Measurements from ENCODE around the gene RMND5A.

Gene RMND5A

DNA sequence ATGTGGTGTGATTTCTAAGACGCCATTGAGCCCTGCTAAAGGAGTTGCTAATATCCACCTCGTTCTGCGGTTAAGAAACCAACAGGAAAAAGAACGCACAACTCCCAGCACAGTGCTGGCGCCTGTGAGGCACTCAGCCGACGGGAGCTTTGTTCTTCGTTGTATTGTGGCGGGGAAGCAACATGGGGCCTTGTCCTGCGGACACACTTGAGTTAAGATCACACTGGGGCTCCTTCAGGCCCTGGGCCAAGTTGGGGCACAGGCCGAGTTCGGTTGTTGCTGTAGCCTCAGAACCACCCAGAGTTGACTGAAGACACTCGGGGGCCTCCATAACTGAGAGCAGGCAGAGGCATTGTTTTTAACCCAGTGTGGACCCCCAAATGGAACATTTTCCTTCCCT, 101.2 kb downstream of the RMND5A start:
- Histone ChIP-seq H3K4me1 (ENCODE audit: control insufficient read depth, insufficient read depth, low read length) (no peaks in the 10 kb centered on the region), H3K4me3 (ENCODE audit: low read depth, low read length) (no peak overlapping the region), H3K36me3 (ENCODE audit: control insufficient read depth in 2 of 2, insufficient read depth in 1 of 2, low read length in 2 of 2) (no peaks in the 10 kb centered on the region), H3K27ac (ENCODE audit: extremely low read depth, low read depth, low read length) (no peak overlapping the region), H3K9me3 (ENCODE audit: control insufficient read depth, insufficient read depth, low read depth, low read length) (no peaks in the 10 kb centered on the region)
- no peak for TF ChIP-seq ZNF292 (tag by site-specific recombination; IDR thresholded peaks at IDR 0.05; ENCODE audit: borderline replicate concordance, low read depth)
- TF ChIP-seq ZNF548 (tag by site-specific recombination; IDR thresholded peaks at IDR 0.05), result no peak
- TF ChIP-seq ZNF776 (tag by site-specific recombination; IDR thresholded peaks at IDR 0.05; ENCODE audit: borderline replicate concordance), result no peak
- TF ChIP-seq WT1 (tag by site-specific recombination; IDR thresholded peaks at IDR 0.05), result no peak
- ChIA-PET POLR2A (no interaction called here), CTCF (no interaction called here)

DNA sequence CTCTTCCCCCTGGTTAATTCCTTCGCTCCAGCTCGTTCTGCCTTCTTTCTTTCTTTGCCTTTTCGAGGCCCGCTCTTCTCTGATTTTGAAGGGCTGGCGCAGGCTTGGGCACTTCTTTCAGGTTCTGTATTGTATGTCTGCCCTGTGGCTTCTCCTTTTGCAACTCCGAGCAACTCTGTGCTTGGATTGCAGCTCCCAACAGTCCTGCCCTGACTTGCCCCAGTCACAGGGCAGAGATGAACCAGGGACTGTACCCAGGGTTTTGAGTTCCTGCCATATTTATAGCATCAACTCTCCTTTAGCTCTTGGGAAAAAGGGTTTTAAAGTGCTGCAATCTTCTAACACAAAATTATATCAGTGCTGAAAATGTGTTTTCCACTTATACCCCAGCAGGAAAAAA, 101.8 kb downstream of the RMND5A start:
- H3K4me1 ChIP-seq (ENCODE audit: control insufficient read depth, insufficient read depth, low read length), result no peaks in the 10 kb centered on the region
- H3K36me3 ChIP-seq (ENCODE audit: control insufficient read depth in 2 of 2, insufficient read depth in 1 of 2, low read length in 2 of 2), result no peaks in the 10 kb centered on the region
- no peak overlapping the region for H3K4me3 ChIP-seq (ENCODE audit: low read depth, low read length)
- TF ChIP-seq KLF8 (tag by site-specific recombination; IDR thresholded peaks at IDR 0.05) (no peak), FEZF1 (tag by site-specific recombination; IDR thresholded peaks at IDR 0.05) (no peak), ZNF404 (tag by site-specific recombination; IDR thresholded peaks at IDR 0.05) (no peak), ZNF621 (tag by site-specific recombination; IDR thresholded peaks at IDR 0.05) (no peak), ZNF146 (tag by site-specific recombination; IDR thresholded peaks at IDR 0.05) (no peak), ZNF530 (tag by site-specific recombination; IDR thresholded peaks at IDR 0.05; ENCODE audit: low read depth) (no peak), ZNF266 (tag by site-specific recombination; IDR thresholded peaks at IDR 0.05; ENCODE audit: low read depth) (no peak), ZNF776 (tag by site-specific recombination; IDR thresholded peaks at IDR 0.05; ENCODE audit: borderline replicate concordance) (no peak)
- TF ChIP-seq, protein P1, sequence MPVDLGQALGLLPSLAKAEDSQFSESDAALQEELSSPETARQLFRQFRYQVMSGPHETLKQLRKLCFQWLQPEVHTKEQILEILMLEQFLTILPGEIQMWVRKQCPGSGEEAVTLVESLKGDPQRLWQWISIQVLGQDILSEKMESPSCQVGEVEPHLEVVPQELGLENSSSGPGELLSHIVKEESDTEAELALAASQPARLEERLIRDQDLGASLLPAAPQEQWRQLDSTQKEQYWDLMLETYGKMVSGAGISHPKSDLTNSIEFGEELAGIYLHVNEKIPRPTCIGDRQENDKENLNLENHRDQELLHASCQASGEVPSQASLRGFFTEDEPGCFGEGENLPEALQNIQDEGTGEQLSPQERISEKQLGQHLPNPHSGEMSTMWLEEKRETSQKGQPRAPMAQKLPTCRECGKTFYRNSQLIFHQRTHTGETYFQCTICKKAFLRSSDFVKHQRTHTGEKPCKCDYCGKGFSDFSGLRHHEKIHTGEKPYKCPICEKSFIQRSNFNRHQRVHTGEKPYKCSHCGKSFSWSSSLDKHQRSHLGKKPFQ (tag by site-specific recombination; IDR thresholded peaks at IDR 0.05), result no peak
- TF ChIP-seq, protein P2, sequence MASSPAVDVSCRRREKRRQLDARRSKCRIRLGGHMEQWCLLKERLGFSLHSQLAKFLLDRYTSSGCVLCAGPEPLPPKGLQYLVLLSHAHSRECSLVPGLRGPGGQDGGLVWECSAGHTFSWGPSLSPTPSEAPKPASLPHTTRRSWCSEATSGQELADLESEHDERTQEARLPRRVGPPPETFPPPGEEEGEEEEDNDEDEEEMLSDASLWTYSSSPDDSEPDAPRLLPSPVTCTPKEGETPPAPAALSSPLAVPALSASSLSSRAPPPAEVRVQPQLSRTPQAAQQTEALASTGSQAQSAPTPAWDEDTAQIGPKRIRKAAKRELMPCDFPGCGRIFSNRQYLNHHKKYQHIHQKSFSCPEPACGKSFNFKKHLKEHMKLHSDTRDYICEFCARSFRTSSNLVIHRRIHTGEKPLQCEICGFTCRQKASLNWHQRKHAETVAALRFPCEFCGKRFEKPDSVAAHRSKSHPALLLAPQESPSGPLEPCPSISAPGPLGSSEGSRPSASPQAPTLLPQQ (tag by site-specific recombination; IDR thresholded peaks at IDR 0.05), result no peak
- TF ChIP-seq, protein P3, sequence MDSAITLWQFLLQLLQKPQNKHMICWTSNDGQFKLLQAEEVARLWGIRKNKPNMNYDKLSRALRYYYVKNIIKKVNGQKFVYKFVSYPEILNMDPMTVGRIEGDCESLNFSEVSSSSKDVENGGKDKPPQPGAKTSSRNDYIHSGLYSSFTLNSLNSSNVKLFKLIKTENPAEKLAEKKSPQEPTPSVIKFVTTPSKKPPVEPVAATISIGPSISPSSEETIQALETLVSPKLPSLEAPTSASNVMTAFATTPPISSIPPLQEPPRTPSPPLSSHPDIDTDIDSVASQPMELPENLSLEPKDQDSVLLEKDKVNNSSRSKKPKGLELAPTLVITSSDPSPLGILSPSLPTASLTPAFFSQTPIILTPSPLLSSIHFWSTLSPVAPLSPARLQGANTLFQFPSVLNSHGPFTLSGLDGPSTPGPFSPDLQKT (IDR thresholded peaks at IDR 0.05; ENCODE audit: borderline replicate concordance, low read depth, low read length), result no peak
- TF ChIP-seq, protein P4, sequence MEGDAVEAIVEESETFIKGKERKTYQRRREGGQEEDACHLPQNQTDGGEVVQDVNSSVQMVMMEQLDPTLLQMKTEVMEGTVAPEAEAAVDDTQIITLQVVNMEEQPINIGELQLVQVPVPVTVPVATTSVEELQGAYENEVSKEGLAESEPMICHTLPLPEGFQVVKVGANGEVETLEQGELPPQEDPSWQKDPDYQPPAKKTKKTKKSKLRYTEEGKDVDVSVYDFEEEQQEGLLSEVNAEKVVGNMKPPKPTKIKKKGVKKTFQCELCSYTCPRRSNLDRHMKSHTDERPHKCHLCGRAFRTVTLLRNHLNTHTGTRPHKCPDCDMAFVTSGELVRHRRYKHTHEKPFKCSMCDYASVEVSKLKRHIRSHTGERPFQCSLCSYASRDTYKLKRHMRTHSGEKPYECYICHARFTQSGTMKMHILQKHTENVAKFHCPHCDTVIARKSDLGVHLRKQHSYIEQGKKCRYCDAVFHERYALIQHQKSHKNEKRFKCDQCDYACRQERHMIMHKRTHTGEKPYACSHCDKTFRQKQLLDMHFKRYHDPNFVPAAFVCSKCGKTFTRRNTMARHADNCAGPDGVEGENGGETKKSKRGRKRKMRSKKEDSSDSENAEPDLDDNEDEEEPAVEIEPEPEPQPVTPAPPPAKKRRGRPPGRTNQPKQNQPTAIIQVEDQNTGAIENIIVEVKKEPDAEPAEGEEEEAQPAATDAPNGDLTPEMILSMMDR (tag by site-specific recombination; IDR thresholded peaks at IDR 0.05), result no peak
- TF ChIP-seq, protein P5, sequence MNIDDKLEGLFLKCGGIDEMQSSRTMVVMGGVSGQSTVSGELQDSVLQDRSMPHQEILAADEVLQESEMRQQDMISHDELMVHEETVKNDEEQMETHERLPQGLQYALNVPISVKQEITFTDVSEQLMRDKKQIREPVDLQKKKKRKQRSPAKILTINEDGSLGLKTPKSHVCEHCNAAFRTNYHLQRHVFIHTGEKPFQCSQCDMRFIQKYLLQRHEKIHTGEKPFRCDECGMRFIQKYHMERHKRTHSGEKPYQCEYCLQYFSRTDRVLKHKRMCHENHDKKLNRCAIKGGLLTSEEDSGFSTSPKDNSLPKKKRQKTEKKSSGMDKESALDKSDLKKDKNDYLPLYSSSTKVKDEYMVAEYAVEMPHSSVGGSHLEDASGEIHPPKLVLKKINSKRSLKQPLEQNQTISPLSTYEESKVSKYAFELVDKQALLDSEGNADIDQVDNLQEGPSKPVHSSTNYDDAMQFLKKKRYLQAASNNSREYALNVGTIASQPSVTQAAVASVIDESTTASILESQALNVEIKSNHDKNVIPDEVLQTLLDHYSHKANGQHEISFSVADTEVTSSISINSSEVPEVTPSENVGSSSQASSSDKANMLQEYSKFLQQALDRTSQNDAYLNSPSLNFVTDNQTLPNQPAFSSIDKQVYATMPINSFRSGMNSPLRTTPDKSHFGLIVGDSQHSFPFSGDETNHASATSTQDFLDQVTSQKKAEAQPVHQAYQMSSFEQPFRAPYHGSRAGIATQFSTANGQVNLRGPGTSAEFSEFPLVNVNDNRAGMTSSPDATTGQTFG (tag by site-specific recombination; IDR thresholded peaks at IDR 0.05; ENCODE audit: borderline replicate concordance), result no peak
- H3K9me3 ChIP-seq (ENCODE audit: control insufficient read depth, insufficient read depth, low read depth, low read length), result no peaks in the 10 kb centered on the region
- ChIA-PET CTCF (no interaction called here), POLR2A (no interaction called here)
- no peak overlapping the region for H3K27ac ChIP-seq (ENCODE audit: extremely low read depth, low read depth, low read length)
